MM.1S (cell line): ENCODE measurements around the gene SHROOM3.

ENCODE experiments used
- CTCF ChIP-seq: fragments of 300-600 bp; sonication (generic); IDR thresholded peaks from 2 replicates; pipeline ENCODE4 v1.5.1; 2016; ENCODE audit warnings: antibody characterized with exemption, low read length, mixed read lengths
- EZH2 ChIP-seq: fragments of 300-600 bp; sonication (generic); optimal IDR thresholded peaks from 2 replicates; pipeline ENCODE3; 2017; ENCODE audit warnings: low read depth, mild to moderate bottlenecking, antibody characterized with exemption, low read length, mixed read lengths
- EZH2phosphoT487 ChIP-seq: fragments of 300-600 bp; sonication (generic); IDR thresholded peaks from 2 replicates; pipeline ENCODE4 v1.6.1; 2018; ENCODE audit warnings: antibody characterized with exemption, low read length

GRCh38 chr4:76449362-76449767 is 14.3 kb downstream of the SHROOM3 start:
- TF ChIP-seq CTCF (no peak), EZH2 (no peak), EZH2phosphoT487 (no peak)
